ENCODE data around the gene EEPD1.

DNA sequence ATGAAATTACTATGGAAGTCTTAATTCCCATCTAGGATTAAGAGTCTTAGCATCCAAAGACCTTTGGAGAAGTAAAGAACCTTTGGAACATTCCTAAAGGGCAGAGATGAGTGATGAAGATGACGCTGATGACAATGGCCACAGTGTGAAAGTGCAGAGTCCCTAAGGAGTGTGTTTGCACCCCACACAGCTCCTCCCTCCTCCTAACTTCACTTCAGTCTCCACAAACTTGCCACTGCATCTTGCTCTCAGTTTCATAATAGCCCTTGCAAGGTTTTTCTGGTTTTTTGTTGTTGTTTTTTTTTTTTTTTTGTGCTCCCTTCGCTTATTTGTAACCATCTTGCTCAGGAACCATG, 119.1 kb downstream of the EEPD1 start:
- no peak for TF ChIP-seq SIN3A (IDR thresholded peaks at IDR 0.05; ENCODE audit: borderline replicate concordance, insufficient read depth, low read depth, low read length)
- TF ChIP-seq, protein P1, sequence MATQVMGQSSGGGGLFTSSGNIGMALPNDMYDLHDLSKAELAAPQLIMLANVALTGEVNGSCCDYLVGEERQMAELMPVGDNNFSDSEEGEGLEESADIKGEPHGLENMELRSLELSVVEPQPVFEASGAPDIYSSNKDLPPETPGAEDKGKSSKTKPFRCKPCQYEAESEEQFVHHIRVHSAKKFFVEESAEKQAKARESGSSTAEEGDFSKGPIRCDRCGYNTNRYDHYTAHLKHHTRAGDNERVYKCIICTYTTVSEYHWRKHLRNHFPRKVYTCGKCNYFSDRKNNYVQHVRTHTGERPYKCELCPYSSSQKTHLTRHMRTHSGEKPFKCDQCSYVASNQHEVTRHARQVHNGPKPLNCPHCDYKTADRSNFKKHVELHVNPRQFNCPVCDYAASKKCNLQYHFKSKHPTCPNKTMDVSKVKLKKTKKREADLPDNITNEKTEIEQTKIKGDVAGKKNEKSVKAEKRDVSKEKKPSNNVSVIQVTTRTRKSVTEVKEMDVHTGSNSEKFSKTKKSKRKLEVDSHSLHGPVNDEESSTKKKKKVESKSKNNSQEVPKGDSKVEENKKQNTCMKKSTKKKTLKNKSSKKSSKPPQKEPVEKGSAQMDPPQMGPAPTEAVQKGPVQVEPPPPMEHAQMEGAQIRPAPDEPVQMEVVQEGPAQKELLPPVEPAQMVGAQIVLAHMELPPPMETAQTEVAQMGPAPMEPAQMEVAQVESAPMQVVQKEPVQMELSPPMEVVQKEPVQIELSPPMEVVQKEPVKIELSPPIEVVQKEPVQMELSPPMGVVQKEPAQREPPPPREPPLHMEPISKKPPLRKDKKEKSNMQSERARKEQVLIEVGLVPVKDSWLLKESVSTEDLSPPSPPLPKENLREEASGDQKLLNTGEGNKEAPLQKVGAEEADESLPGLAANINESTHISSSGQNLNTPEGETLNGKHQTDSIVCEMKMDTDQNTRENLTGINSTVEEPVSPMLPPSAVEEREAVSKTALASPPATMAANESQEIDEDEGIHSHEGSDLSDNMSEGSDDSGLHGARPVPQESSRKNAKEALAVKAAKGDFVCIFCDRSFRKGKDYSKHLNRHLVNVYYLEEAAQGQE (IDR thresholded peaks at IDR 0.05; ENCODE audit: insufficient read depth in 1 of 2, low read depth in 2 of 2, low read length in 1 of 2): no peak

Data from Panc1 (cell line).